Stimulated activated CD8-positive, alpha-beta memory T cell treated with anti-CD3 and anti-CD28 coated beads, Interleukin-4, amount 100 ng/mL, for 1 hour (primary cell): ENCODE data around the gene GRAMD2B.

Experiments
- DNase-seq, 2 donors: peaks; one replicate each; pipeline ENCODE4 v3.0.0-alpha.2; 2020; ENCODE audit warnings: low read depth in 2 of 2, low spot score in 1 of 2

Gene GRAMD2B

GRCh38 chr5:126535856-126536545 is 112.8 kb downstream of the GRAMD2B start:
- no peak for DNase-seq

GRCh38 chr5:126536874-126537273 is 113.7 kb downstream of the GRAMD2B start:
- DNase-seq = no peak

- no peak for DNase-seq
Measured at GRCh38 chr5:126538579-126538978, 115.4 kb downstream of the GRAMD2B start.

DNA sequence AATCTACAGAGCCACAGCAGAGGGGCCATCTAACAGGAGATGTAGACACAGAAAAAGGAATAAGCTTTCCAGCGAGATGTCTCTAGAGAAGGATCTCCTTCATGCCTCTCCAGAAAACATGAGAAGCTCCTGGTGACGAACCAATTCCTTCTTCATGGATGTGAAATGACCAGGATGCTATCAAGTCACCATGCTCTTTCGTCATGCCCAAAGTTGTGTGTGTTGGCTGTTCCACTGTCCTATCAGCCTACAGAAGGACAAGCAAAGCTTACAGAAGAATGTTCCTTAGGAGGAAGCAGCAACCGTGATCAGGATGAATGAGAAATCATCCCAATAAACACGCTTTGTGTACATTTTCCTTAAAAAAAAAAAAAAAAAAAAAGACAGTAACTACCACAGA is 117.4 kb downstream of the GRAMD2B start:
- DNase-seq = no peak

DNA sequence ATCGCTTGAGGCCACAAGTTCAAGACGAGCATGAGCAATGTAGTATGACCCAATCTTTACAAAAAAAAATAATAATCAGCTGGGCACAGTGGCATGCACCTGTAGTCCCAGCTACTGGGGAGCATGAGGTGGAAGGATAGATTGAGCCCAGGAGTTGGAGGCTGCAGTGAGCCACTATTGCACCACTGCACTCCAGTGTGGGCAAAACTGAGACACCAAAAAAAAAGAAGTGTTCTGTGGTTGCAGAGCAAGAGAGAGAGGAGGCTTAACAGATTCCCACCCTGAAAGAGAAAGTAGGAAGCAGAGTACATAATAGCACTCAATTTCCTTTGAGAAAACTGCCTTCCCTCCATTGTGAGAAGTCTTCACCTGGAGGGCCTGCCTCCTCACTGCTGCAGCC is 119.2 kb downstream of the GRAMD2B start:
- DNase-seq = no peak

DNA sequence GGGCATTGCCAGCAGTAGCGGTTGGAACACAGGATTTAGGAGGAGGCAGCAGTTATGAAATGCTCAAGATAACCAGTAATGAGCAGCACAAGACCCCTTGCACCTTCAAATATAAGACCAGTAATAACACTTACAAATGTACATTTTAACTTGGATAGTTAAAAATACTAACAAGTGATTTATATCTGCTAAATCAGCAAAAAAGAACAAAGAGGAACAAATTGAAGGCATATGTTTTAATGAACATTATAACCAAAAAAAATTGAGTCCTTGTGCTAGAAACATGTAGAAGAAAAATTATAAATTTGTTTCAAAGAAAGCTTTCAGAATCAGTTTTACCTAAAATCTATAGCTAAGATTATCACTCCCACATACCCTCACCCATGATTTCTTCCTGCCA is 119.8 kb downstream of the GRAMD2B start:
- DNase-seq = no peak

DNA sequence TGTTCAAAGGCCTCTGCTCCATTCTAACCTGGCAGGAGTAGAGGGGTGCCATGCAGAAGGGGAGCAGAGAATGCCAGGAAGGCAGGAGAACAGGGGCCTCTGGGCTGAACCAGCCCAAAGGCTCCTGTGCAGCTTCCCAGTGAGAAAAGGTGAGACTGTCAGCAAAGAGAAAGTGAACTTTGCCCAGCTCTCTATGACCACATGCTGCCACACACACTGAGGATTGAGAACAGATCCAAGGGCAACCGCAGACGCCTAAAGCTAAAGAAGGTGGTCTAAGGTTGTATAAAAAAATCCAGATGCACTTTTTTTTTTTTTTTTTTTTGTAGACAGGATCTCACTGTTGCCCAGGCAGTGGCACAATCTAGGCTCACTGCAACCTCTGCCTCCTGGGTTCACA is 120.5 kb downstream of the GRAMD2B start:
- no peak for DNase-seq
